Memory B cell (primary cell): ENCODE results near the gene SGMS1.
"Not testable (repeated sequence)": the region's sequence is repeated elsewhere in the genome, so short reads cannot be mapped to it uniquely, and the experiment has no call there.

Experiments
- ATAC-seq: fragments of 150-1000 bp; cut with Tn5 transposase; 2 replicates; pipeline ENCODE4 v1.10.0; 2021; ENCODE audit warnings: low read depth, mild to moderate bottlenecking, moderate library complexity
- DNase-seq, 2 donors: peaks; one replicate each; pipeline ENCODE4 v3.0.0; 2022; ENCODE audit warnings: low spot score in 2 of 2
- H3K27ac Mint-ChIP-seq: one replicate; pipeline ENCODE4 v1.8.0; 2022; ENCODE audit warnings: mild to moderate bottlenecking, moderate library complexity, mixed read lengths
- H3K27me3 Mint-ChIP-seq: one replicate; pipeline ENCODE4 v1.8.0; 2022; ENCODE audit warnings: mixed read lengths
- H3K36me3 Mint-ChIP-seq: one replicate; pipeline ENCODE4 v1.8.0; 2022; ENCODE audit warnings: mild to moderate bottlenecking, mixed read lengths
- H3K4me1 Mint-ChIP-seq: one replicate; pipeline ENCODE4 v1.8.0; 2022; ENCODE audit warnings: mixed read lengths
- H3K4me3 Mint-ChIP-seq: one replicate; pipeline ENCODE4 v1.8.0; 2022; ENCODE audit warnings: mild to moderate bottlenecking, moderate library complexity, mixed read lengths
- H3K9me3 Mint-ChIP-seq: one replicate; pipeline ENCODE4 v1.8.0; 2022; ENCODE audit warnings: mixed read lengths

SGMS1 gene

GRCh38 chr10:50542871-50543270, 80.9 kb downstream of the SGMS1 start:
- no peak overlapping the region for H3K4me3 Mint-ChIP-seq
- peaks cover under 1% of the 10 kb centered on the region for H3K36me3 Mint-ChIP-seq
- no peak overlapping the region for H3K27ac Mint-ChIP-seq
- H3K9me3 Mint-ChIP-seq, result no peaks in the 10 kb centered on the region
- no peaks in the 10 kb centered on the region for H3K27me3 Mint-ChIP-seq
- DNase-seq, result no peak
- peaks cover 58% of the 10 kb centered on the region for H3K4me1 Mint-ChIP-seq
- ATAC-seq, result no peak

- H3K9me3 Mint-ChIP-seq, result no peaks in the 10 kb centered on the region
- H3K27me3 Mint-ChIP-seq, result no peaks in the 10 kb centered on the region
- DNase-seq, result no peak
- H3K36me3 Mint-ChIP-seq, result no peaks in the 10 kb centered on the region
- no peak for ATAC-seq
- H3K4me3 Mint-ChIP-seq, result no peak overlapping the region
- peak overlapping the region; percentile 29 for H3K27ac Mint-ChIP-seq
- H3K4me1 Mint-ChIP-seq, result peaks cover 58% of the 10 kb centered on the region
These were observed 81.8 kb downstream of the SGMS1 start for GRCh38 chr10:50541921-50542320.

GRCh38 chr10:50541317-50541716, 82.4 kb downstream of the SGMS1 start:
- Mint-ChIP-seq H3K4me3 (no peak overlapping the region), H3K27me3 (no peaks in the 10 kb centered on the region), H3K4me1 (peaks cover 60% of the 10 kb centered on the region), H3K27ac (peak overlapping the region; percentile 29), H3K36me3 (no peaks in the 10 kb centered on the region), H3K9me3 (no peaks in the 10 kb centered on the region)
- DNase-seq (no peak), ATAC-seq (no peak)

GRCh38 chr10:50540826-50541122, 83.0 kb downstream of the SGMS1 start:
- H3K36me3 Mint-ChIP-seq, result no peaks in the 10 kb centered on the region
- ATAC-seq, result no peak
- peaks cover 57% of the 10 kb centered on the region for H3K4me1 Mint-ChIP-seq
- no peaks in the 10 kb centered on the region for H3K9me3 Mint-ChIP-seq
- H3K4me3 Mint-ChIP-seq, result peak overlapping the region; percentile 30
- H3K27ac Mint-ChIP-seq, result peak overlapping the region; percentile 7
- H3K27me3 Mint-ChIP-seq, result no peaks in the 10 kb centered on the region
- DNase-seq, result no peak

- Mint-ChIP-seq H3K4me1 (peaks cover 52% of the 10 kb centered on the region), H3K9me3 (no peaks in the 10 kb centered on the region), H3K36me3 (no peaks in the 10 kb centered on the region), H3K27ac (peak overlapping the region; percentile 7), H3K27me3 (no peaks in the 10 kb centered on the region), H3K4me3 (peak overlapping the region; percentile 30)
- ATAC-seq (peak; percentile 70), DNase-seq (no peak)
These were observed 83.5 kb downstream of the SGMS1 start for GRCh38 chr10:50540069-50540825.

- H3K27ac Mint-ChIP-seq, result peak overlapping the region; percentile 62
- peaks cover under 1% of the 10 kb centered on the region for H3K36me3 Mint-ChIP-seq
- no peak overlapping the region for H3K4me3 Mint-ChIP-seq
- DNase-seq (no peak), ATAC-seq (peak; percentile 74)
- H3K27me3 Mint-ChIP-seq, result no peaks in the 10 kb centered on the region
- no peaks in the 10 kb centered on the region for H3K9me3 Mint-ChIP-seq
- peaks cover 40% of the 10 kb centered on the region for H3K4me1 Mint-ChIP-seq
These were observed 85.0 kb downstream of the SGMS1 start for GRCh38 chr10:50538555-50539398.

GRCh38 chr10:50536617-50537240, 87.0 kb downstream of the SGMS1 start:
- no peaks in the 10 kb centered on the region for H3K9me3 Mint-ChIP-seq
- ATAC-seq, result no peak

GRCh38 chr10:50534748-50535376, 88.9 kb downstream of the SGMS1 start:
- H3K9me3 Mint-ChIP-seq, DNase-seq: not testable (repeated sequence)

More at GRCh38 chr10:50536617-50537240, 87.0 kb downstream of the SGMS1 start:
- Mint-ChIP-seq H3K4me3 (no peak overlapping the region), H3K36me3 (peaks cover 4% of the 10 kb centered on the region), H3K27ac (no peak overlapping the region), H3K4me1 (peaks cover 26% of the 10 kb centered on the region), H3K27me3 (no peaks in the 10 kb centered on the region)
- no peak for DNase-seq

GRCh38 chr10:50533296-50533695, 90.5 kb downstream of the SGMS1 start:
- DNase-seq (no peak), ATAC-seq (no peak)
- no peaks in the 10 kb centered on the region for H3K9me3 Mint-ChIP-seq
- no peak overlapping the region for H3K4me3 Mint-ChIP-seq
- peaks cover 7% of the 10 kb centered on the region for H3K4me1 Mint-ChIP-seq
- H3K36me3 Mint-ChIP-seq, result peaks cover 6% of the 10 kb centered on the region
- no peaks in the 10 kb centered on the region for H3K27me3 Mint-ChIP-seq
- no peak overlapping the region for H3K27ac Mint-ChIP-seq

More at GRCh38 chr10:50534748-50535376, 88.9 kb downstream of the SGMS1 start:
- peaks cover 16% of the 10 kb centered on the region for H3K4me1 Mint-ChIP-seq
- not testable (repeated sequence) for H3K27me3 Mint-ChIP-seq, ATAC-seq, H3K27ac Mint-ChIP-seq, H3K4me3 Mint-ChIP-seq, H3K36me3 Mint-ChIP-seq

GRCh38 chr10:50531388-50532077, 92.2 kb downstream of the SGMS1 start:
- peaks cover 6% of the 10 kb centered on the region for H3K36me3 Mint-ChIP-seq
- H3K9me3 Mint-ChIP-seq, result no peaks in the 10 kb centered on the region
- H3K4me3 Mint-ChIP-seq, result no peak overlapping the region
- no peak for ATAC-seq
- no peak for DNase-seq
- H3K4me1 Mint-ChIP-seq, result peaks cover 5% of the 10 kb centered on the region
- no peak overlapping the region for H3K27ac Mint-ChIP-seq
- H3K27me3 Mint-ChIP-seq, result no peaks in the 10 kb centered on the region

GRCh38 chr10:50529660-50530059, 94.1 kb downstream of the SGMS1 start:
- no peak for ATAC-seq
- H3K36me3 Mint-ChIP-seq, result peaks cover 8% of the 10 kb centered on the region
- no peak overlapping the region for H3K27ac Mint-ChIP-seq
- H3K4me1 Mint-ChIP-seq, result peaks cover 5% of the 10 kb centered on the region
- H3K4me3 Mint-ChIP-seq, result no peak overlapping the region
- no peak for DNase-seq
- H3K9me3 Mint-ChIP-seq, result no peaks in the 10 kb centered on the region
- no peaks in the 10 kb centered on the region for H3K27me3 Mint-ChIP-seq

GRCh38 chr10:50528206-50528605, 95.5 kb downstream of the SGMS1 start:
- H3K36me3 Mint-ChIP-seq, result peaks cover 6% of the 10 kb centered on the region
- DNase-seq, result no peak
- H3K4me3 Mint-ChIP-seq, result no peak overlapping the region
- no peaks in the 10 kb centered on the region for H3K27me3 Mint-ChIP-seq
- no peaks in the 10 kb centered on the region for H3K9me3 Mint-ChIP-seq
- H3K27ac Mint-ChIP-seq, result no peak overlapping the region
- no peak for ATAC-seq
- peaks cover 10% of the 10 kb centered on the region for H3K4me1 Mint-ChIP-seq

- Mint-ChIP-seq H3K27ac (no peak overlapping the region), H3K36me3 (peaks cover 6% of the 10 kb centered on the region), H3K4me3 (no peak overlapping the region), H3K9me3 (no peaks in the 10 kb centered on the region), H3K27me3 (no peaks in the 10 kb centered on the region), H3K4me1 (peaks cover 15% of the 10 kb centered on the region)
- no peak for DNase-seq
- ATAC-seq, result no peak
These were observed 96.2 kb downstream of the SGMS1 start for GRCh38 chr10:50527442-50528043.
